ENCODE data around the gene SSBP3.
"Not testable (repeated sequence)": the region's sequence is repeated elsewhere in the genome, so short reads cannot be mapped to it uniquely, and the experiment has no call there.

SSBP3 gene

DNA sequence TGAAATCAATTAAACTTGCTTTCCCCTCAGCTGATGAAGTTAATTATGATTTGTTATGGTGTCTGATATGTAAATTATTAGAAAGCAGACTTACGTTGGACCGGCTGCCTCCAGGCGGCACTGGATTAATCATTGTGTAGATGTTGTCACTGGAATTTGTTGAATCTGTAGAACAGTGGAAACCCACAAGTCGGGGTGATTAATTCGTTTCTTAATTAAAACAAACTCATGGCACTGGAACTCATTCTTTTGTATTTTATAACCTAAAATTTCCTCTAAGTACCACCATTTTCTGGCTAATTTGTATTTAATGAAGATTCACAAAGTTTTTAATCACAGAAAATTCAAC lies 167.2 kb downstream of the SSBP3 start:
- no peak for DNase-seq

GRCh38 chr1:54238353-54239034 lies 167.7 kb downstream of the SSBP3 start:
- DNase-seq = no peak

- no peak for DNase-seq
Observed at GRCh38 chr1:54237586-54237985, 168.6 kb downstream of the SSBP3 start.

DNA sequence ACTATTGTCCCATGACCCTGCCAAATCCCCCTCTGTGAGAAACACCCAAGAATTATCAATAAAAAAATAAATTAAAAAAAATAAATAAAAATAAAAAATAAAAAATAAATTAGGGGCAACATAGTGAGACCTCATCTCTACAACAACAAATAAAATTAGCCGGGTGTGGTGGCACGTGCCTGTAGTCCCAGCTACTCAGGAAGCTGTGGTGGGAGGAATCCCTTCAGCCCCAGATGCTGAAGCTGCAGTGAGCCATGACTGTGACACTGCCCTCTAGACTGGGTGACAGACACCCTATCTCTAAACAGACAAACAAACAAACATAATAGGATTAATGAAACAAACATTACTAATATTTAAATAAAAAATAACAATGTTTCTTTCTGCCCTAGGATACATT lies 171.9 kb downstream of the SSBP3 start:
- DNase-seq = no peak

- DNase-seq = not testable (repeated sequence)
Observed at GRCh38 chr1:54233196-54233595, 173.0 kb downstream of the SSBP3 start.

GRCh38 chr1:54230507-54231339 lies 175.5 kb downstream of the SSBP3 start:
- no peak for DNase-seq

GRCh38 chr1:54229281-54229891 lies 176.8 kb downstream of the SSBP3 start:
- DNase-seq = no peak

GRCh38 chr1:54228638-54229079 lies 177.5 kb downstream of the SSBP3 start:
- DNase-seq = no peak

DNA sequence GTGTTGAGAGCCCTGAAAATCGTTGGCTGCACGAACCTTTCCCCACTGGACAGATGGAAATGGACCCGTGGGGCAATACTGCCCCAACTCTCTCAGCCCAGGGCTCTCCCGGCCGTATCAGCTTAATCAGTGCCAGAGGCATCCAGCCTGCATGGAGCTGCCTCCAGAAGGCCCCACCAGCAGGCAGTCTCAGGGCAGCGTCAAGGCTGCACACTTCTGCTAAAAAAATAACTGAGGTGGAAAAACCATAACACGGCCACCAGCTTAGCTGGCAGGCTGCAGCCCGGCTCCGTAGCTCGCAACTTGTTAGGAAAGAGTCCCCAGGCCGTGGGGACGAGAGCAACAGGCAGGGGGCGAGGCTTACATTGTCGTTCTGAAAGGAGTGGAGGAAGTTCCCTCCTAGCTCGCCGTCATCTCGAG lies 178.3 kb downstream of the SSBP3 start:
- DNase-seq = no peak

DNA sequence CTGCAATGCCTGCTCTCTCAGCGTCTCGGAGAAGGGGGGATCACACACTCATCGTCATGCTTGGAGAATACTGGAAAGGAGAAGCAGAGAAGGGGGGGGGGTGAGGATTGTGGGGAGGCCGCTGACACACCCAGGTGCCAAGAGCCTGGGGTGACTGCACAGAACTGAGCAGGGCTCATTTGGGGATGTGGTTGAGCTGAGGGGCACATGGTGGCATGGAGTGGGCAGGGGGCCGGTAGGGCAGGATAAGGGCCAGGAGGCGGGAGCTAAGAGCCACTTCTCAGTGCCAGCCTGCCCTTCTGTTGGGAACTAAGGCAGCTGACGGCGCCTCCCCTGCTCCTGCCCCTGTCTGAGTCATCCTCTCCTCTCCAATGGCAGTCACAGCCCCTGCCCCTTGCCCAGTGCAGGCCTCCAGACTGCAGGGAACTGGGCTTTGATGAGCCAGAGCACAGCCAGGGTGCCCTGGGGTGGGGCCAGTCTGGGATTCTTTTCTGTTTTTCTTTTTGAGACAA lies 179.0 kb downstream of the SSBP3 start:
- no peak for DNase-seq

- DNase-seq = no peak
Observed at GRCh38 chr1:54225986-54226559, 180.1 kb downstream of the SSBP3 start.

GRCh38 chr1:54225378-54225777 lies 180.8 kb downstream of the SSBP3 start:
- DNase-seq = no peak

DNA sequence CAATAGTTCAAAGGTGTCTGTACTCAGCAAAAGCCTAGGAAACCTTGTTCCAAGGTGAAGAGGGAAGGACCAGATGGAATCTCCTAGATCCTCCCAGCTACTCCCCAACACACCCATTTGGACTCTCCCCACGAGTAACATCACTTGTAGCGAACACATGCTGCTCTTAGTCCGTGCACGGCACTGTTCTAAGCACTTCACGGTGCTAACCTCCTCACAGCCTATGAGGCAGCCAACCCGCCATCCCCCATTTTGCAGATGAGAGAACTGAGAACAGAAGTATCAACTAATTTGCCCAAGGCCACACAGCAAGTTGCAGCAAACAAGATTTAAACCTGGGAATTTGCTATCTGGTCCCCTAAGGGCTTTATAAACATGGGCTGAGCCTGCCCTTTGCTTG lies 182.0 kb downstream of the SSBP3 start:
- no peak for DNase-seq

DNA sequence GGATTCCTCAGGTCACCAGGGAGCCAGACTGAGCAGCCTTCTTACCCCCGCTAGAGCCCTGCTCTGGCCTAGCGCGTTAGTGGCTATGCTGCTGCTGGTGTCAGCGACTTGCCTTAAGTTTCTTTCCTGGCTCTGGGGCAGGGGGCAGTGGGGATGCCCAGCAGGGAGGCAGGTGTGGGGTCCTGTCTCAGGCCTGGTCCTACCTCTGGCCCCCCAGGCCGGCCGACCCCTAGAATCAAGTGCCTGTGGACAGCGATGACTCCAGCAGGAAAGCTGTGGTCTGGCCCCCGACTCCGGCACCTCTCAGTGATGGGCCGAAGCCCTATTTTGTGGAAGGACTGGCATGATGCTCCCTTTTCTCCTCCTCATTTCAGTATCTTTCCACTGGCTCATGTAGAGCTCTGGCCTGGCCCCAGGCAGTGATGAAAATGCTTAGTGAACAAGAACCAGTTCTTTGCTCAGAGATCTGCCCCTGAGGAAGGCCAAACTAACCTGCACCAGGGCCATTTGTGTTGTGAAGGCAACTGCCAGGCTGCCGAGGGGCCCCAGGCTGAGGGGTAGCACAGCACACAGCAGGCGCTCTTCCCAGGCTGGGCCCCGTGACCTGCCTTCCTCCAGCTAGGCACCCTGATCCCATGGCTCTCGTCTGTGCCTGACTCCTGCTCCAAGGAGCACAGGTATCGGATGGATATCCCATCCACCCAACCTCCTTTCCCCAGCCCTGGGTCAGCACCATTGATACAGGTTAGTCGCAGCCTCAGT lies 182.6 kb downstream of the SSBP3 start:
- DNase-seq = no peak

- DNase-seq = no peak
Observed at GRCh38 chr1:54222711-54223110, 183.5 kb downstream of the SSBP3 start.

DNA sequence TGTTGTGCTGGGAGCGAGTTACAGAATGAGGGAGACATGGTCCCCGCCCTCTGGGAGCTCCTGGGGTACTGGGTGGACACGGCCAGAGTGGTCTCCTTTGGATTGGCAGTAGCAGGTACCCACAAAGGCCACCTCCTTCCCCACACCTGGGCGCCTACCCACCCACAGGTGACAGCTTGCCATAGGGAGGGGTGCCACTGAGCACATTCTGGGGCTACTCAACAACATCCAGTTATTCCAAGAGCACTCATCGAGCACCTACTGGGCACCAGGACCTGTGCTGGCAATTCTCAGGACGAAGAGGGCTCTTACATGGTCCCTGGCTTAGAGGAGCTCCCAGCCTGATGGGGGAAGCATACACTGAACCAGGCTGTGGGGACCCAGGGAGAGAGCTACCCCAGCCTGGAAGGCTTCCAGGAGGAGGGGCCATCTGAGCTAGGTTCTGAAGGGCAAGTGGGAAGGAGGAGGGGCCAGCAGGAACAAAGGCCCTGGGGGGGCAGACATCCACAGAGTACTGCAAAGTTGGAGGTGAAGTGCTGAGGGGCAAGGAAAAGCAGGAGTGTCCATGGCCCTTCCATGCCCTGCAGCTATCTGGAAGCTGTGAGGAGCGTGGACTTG lies 184.2 kb downstream of the SSBP3 start:
- DNase-seq = no peak

GRCh38 chr1:54221113-54221834 lies 184.9 kb downstream of the SSBP3 start:
- no peak for DNase-seq

DNA sequence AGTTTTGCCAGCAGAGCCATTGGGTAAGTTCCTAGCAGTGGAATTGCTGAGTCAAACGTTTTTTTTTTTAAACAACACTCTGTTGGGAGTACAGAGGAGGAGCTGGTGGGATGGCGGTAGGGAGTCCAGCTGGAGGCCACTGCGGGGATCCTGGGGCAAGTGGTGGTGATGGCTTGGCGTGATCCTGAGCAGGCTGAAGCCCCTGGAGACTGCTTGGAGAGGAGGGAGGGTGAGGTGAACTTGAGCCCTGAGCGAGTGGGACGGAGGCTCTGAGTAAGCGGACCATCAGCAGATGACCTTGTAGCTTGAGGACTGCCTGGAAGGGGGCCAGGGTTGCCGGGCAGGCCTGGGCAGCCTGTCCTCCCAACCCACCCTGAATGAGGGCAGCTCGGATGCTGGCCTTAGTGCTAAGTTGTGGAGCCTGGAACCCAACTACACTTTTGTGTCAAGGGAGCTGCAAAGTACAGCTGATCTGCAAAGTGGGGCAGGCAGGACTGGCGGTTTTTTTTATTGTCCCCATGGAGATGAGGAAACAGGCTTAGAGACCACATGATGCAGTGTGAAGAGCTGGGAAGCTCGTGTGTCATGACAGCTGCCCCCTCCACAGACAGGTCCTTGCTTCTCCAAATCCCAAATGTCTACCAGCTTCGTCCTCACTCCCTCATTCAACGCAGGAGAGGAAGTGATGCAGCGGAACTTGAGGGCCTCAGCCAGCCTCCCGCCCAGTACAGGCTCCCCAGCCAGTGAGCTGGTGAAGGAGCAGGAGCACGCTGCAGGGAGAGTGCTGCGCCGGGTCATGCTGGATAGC lies 186.0 kb downstream of the SSBP3 start:
- no peak for DNase-seq

GRCh38 chr1:54219688-54220003 lies 186.5 kb downstream of the SSBP3 start:
- DNase-seq = no peak

DNA sequence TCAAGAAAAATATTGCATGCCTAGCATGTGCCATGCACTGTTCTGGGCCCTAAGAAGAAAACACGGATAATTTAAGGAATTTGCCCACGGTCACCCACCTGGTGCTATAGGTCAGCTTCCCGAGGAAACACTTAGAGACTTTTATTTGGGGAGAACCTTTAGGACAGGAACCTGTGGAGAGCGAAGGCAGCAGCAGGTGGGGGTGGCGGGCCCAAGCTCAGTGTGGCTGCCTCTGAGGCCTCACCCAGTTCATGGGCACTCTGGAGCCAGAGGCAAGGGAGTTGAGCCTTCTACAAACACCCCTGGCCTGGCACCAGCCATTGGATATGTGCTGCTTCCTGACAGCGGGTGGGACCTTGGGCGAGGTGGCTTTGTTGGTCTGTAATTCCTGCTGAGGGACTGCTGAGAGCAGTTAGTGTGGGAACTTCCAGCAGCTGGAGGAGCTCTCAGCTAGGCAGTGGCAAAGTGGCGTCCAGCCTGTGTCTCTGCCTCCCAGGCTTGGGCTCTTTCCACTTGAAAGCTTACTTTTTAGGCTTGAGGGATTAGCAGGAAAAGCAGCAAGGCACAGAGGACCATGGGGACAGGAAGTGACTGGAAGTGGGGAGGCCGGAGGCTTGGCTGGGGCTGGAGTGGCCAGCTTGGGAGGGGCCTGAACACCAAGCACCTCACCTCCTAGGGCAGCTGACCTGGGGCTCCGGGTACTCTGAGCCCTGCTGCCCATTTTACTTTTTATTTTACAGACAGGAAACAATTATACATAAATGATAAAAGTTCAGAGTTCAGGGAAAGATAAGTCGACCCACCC lies 187.1 kb downstream of the SSBP3 start:
- DNase-seq = no peak

Measured in RPMI8226 (cell line).